NT2/D1 (cell line): Measurements from ENCODE around the gene SORBS2.

ENCODE experiments used
- DNase-seq: peaks from one replicate; pipeline ENCODE4 v3.0.0-alpha.2; 2011; ENCODE audit warnings: low read depth, low spot score
- H3K27me3 ChIP-seq: 2 replicates; pipeline ENCODE4 v1.6.0; 2011; ENCODE audit warnings: mild to moderate bottlenecking; ENCODE audit not compliant: insufficient read length, insufficient read depth
- H3K36me3 ChIP-seq: 2 replicates; pipeline ENCODE4 v1.6.1; 2011; ENCODE audit warnings: mild to moderate bottlenecking, low read length, mixed read lengths; ENCODE audit not compliant: insufficient read depth, insufficient read length
- H3K4me1 ChIP-seq: 2 replicates; pipeline ENCODE4 v1.5.1; 2011; ENCODE audit not compliant: insufficient read depth, insufficient read length
- H3K4me3 ChIP-seq: 2 replicates; pipeline ENCODE4 v1.5.1; 2011; ENCODE audit warnings: low read depth; ENCODE audit not compliant: insufficient read length
- H3K9ac ChIP-seq: 2 replicates; pipeline ENCODE4 v1.6.0; 2011; ENCODE audit warnings: low read depth; ENCODE audit not compliant: insufficient read length
- H3K9me3 ChIP-seq: 2 replicates; pipeline ENCODE4 v1.5.1; 2011; ENCODE audit warnings: mild to moderate bottlenecking, low read length; ENCODE audit not compliant: insufficient read depth
- SUZ12 ChIP-seq: IDR thresholded peaks from 2 replicates; pipeline ENCODE4 v1.6.1; 2011; ENCODE audit not compliant: insufficient read length, insufficient read depth; ENCODE audit errors: extremely low read depth
- YY1 ChIP-seq: IDR thresholded peaks from 2 replicates; pipeline ENCODE4 v1.6.1; 2011; ENCODE audit not compliant: insufficient read length, insufficient read depth
- ZNF274 ChIP-seq: IDR thresholded peaks from 2 replicates; pipeline ENCODE4 v1.6.1; 2011; ENCODE audit warnings: mild to moderate bottlenecking, low read depth, low read length

Gene SORBS2

GRCh38 chr4:185847352-185848097 is 35.5 kb upstream of the SORBS2 start:
- no peak for DNase-seq
- Histone ChIP-seq H3K4me3 (no peak overlapping the region), H3K9ac (no peak overlapping the region)

DNA sequence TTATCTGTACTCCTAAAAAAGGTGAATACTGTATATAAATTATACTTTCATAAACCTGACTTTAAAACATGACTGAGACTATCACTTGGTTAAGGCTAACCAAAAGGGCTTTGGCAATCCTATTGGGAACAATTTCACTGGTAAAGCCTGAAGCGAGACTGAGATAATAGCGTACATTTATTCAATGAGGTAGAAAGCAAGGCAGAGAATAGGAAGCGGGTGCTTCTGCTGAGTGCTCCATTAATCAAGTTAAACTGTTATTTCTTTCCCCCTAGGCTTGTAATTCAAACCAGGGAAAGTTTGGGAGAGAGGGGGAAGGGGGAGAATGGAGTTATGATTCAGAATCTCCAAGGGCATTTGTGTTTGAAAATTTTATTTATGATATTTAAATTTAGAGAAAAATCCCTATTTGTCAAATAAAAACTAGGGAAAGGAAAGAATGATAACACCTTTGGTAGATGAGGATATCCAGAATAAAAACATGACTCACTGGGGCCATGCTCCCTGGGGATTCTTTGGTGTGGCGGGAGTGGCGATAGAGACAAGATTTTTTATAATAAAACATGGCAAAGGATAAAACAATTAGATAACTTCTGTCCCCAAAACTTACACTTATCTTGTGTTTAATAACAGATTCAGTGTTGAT is 34.6 kb upstream of the SORBS2 start:
- no peak overlapping the region for H3K4me3 ChIP-seq
- no peak for TF ChIP-seq ZNF274
- TF ChIP-seq YY1: no peak
- no peak for TF ChIP-seq SUZ12
- H3K9me3 ChIP-seq: peaks cover 29% of the 10 kb centered on the region
- H3K4me1 ChIP-seq: no peaks in the 10 kb centered on the region
- no peak overlapping the region for H3K9ac ChIP-seq
- H3K27me3 ChIP-seq: no peaks in the 10 kb centered on the region
- DNase-seq: no peak
- no peaks in the 10 kb centered on the region for H3K36me3 ChIP-seq

More at GRCh38 chr4:185847352-185848097, 35.5 kb upstream of the SORBS2 start:
- H3K36me3 ChIP-seq: no peaks in the 10 kb centered on the region
- H3K4me1 ChIP-seq: no peaks in the 10 kb centered on the region
- H3K27me3 ChIP-seq: no peaks in the 10 kb centered on the region
- H3K9me3 ChIP-seq: peaks cover 20% of the 10 kb centered on the region
- no peak for TF ChIP-seq SUZ12
- no peak for TF ChIP-seq ZNF274

DNA sequence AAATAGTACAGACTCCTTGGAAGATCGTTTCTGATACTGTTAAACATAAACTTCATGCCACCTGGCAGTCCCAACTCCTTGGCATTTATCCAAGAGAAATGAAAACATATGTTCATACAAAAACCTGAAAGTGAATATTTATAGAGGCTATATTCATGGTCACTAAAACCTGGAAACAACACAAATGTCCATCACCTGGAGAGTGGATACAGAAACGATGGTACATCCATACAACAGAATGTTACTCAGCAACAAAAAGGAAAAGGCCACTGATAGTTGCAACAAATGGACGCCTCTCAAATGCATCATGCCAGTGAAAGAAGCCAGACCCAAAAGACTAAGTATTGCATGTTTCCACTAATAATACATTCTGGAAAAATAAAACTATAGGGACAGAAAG is 34.0 kb upstream of the SORBS2 start:
- DNase-seq: no peak
- Histone ChIP-seq H3K4me3 (no peak overlapping the region), H3K9ac (no peak overlapping the region), H3K36me3 (no peaks in the 10 kb centered on the region), H3K9me3 (peaks cover 29% of the 10 kb centered on the region), H3K27me3 (no peaks in the 10 kb centered on the region), H3K4me1 (peaks cover 3% of the 10 kb centered on the region)
- TF ChIP-seq ZNF274: no peak
- no peak for TF ChIP-seq YY1
- TF ChIP-seq SUZ12: no peak

GRCh38 chr4:185841451-185841850 is 29.5 kb upstream of the SORBS2 start:
- peaks cover 10% of the 10 kb centered on the region for H3K4me1 ChIP-seq
- no peak overlapping the region for H3K9ac ChIP-seq
- peaks cover 19% of the 10 kb centered on the region for H3K9me3 ChIP-seq
- TF ChIP-seq SUZ12 (no peak), YY1 (no peak), ZNF274 (no peak)
- no peaks in the 10 kb centered on the region for H3K27me3 ChIP-seq
- H3K36me3 ChIP-seq: no peaks in the 10 kb centered on the region
- no peak for DNase-seq
- no peak overlapping the region for H3K4me3 ChIP-seq

- Histone ChIP-seq H3K4me1 (peaks cover 10% of the 10 kb centered on the region), H3K4me3 (no peak overlapping the region), H3K27me3 (no peaks in the 10 kb centered on the region), H3K9ac (no peak overlapping the region), H3K36me3 (no peaks in the 10 kb centered on the region), H3K9me3 (peaks cover 16% of the 10 kb centered on the region)
- DNase-seq: no peak
- TF ChIP-seq YY1 (no peak), SUZ12 (no peak), ZNF274 (no peak)
These were observed 29.0 kb upstream of the SORBS2 start for GRCh38 chr4:185840953-185841352.

GRCh38 chr4:185840201-185840600 is 28.2 kb upstream of the SORBS2 start:
- no peak for DNase-seq
- peak overlapping the region; percentile 66 for H3K9ac ChIP-seq
- TF ChIP-seq SUZ12: no peak
- TF ChIP-seq ZNF274: no peak
- no peak for TF ChIP-seq YY1

GRCh38 chr4:185839770-185840169 is 27.8 kb upstream of the SORBS2 start:
- H3K36me3 ChIP-seq: no peaks in the 10 kb centered on the region
- no peak overlapping the region for H3K4me3 ChIP-seq
- no peaks in the 10 kb centered on the region for H3K27me3 ChIP-seq
- peak overlapping the region; percentile 66 for H3K9ac ChIP-seq
- peaks cover 10% of the 10 kb centered on the region for H3K4me1 ChIP-seq
- no peak for TF ChIP-seq SUZ12
- TF ChIP-seq YY1: no peak
- no peak for TF ChIP-seq ZNF274
- no peak for DNase-seq
- H3K9me3 ChIP-seq: peaks cover 9% of the 10 kb centered on the region

More at GRCh38 chr4:185840201-185840600, 28.2 kb upstream of the SORBS2 start:
- no peak overlapping the region for H3K4me3 ChIP-seq
- no peaks in the 10 kb centered on the region for H3K27me3 ChIP-seq
- peaks cover 10% of the 10 kb centered on the region for H3K4me1 ChIP-seq
- H3K9me3 ChIP-seq: peaks cover 9% of the 10 kb centered on the region
- no peaks in the 10 kb centered on the region for H3K36me3 ChIP-seq
